HPDE6-E6E7 (cell line): Measurements from ENCODE around the gene LRMDA.
"Not testable (repeated sequence)": the region's sequence is repeated elsewhere in the genome, so short reads cannot be mapped to it uniquely, and the experiment has no call there.

Experiments
- DNase-seq: peaks from one replicate; pipeline ENCODE4 v3.0.0; 2011; ENCODE audit warnings: missing footprints; ENCODE audit errors: extremely low spot score

LRMDA gene

DNA sequence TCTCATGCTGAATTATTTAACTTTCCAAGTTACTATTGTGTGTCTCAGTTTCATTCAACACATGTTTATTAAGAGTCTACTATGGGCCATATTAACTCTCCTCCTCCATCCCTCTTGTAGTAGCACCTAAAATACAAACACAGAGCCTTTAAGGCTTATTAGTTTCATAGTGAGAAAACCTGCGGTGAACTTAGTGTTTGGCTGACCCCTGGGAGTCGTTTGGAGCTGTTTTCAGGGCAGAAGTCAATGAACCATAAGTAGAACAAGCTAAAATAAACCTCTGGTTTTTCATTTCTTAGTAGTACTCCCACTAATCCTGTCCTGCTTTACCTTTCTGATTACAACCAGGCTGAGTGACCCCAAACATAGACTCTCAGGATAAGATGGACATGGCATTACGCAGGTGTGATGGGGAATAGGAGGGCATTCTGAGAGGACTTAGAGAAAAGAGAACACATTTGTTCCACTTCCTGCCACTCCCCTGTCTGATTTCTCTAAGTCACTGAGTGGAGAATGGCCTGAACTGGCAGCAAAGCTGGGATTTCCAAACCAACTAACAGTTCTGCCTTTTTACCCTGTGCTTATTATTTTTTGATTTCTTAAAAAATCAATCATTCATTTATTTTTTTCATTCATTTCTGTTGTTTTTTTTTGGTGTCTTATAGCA is 74.5 kb downstream of the LRMDA start:
- no peak for DNase-seq

GRCh38 chr10:75506930-75507329 is 75.5 kb downstream of the LRMDA start:
- no peak for DNase-seq

DNA sequence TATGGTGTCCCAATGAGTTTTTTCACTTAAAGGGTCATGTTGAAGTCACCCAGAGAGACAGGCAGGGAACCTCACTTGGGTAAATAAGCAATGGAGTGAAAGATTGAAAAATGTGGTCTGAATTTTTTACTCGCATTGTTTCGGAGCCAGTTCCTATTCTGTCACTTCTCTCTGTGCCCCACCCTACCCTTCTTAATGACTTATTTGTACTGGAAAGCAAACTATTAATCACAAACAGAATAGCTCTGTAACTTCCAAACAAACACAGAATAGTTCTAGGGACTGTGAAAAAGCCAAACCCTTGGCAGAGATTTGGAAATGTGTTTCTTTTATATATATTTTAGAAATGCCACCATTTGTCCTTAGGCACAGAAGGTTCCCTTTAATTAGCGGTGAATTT is 76.0 kb downstream of the LRMDA start:
- DNase-seq: no peak

GRCh38 chr10:75508239-75508813 is 76.9 kb downstream of the LRMDA start:
- DNase-seq: no peak

DNA sequence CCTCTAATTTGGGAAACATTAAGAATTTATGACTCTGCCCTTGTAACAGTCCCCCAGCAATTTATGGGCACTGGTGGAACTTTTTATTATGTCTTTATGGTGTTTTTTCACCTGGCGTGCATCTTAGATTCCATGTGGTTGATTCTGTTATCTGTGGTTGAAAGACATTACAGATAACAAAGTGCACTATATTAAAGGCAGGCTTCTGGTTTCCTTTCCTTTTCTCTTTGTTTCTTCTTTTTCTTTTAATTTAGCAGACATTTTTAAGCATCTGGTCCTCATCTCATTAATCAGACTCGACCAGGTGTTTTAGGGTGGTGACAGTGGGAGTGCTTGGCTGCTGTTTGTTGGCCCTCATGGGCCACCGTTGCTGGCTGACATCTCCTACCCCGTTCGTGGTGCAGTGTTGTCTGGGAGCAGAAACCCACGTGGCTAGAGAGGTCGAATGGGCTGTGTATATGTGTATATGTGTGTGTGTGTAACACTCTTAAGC is 77.4 kb downstream of the LRMDA start:
- DNase-seq: no peak

GRCh38 chr10:75509706-75510105 is 78.3 kb downstream of the LRMDA start:
- DNase-seq: no peak

GRCh38 chr10:75511011-75511410 is 79.6 kb downstream of the LRMDA start:
- DNase-seq: no peak

DNA sequence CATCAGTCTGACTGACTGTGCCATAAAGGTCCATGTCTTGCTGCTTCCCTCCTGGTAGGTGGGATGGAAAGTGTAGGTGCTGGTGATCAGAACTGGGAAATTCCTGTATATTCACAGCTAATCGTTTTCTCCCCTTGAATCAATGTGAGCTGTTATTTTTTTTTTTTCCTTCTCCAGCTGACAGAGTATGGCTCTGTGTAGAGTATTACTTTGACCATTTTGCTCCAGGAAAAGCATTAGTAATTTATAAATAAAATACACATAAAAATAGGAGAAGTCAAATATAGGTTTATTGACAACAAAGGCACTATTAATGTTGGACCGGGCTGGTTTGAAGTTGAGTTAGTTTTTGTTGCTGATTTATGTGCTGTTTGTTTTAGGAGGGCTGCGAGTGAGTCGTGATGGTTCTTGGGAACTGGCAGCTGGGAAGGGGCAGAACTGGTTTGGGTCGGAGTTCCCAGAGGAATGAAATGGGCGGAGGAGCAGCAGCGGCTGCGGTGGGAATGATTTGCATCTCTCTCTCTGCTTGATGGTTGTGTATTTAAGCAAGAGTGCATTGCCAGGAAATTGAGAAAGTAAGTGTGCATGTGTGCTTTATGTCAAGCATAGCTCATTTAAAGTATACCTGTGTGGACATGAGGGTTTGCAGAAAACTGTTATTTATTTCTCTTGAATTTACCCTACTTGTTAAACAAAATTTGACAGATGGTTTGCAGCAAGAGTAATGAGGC is 80.9 kb downstream of the LRMDA start:
- no peak for DNase-seq

DNA sequence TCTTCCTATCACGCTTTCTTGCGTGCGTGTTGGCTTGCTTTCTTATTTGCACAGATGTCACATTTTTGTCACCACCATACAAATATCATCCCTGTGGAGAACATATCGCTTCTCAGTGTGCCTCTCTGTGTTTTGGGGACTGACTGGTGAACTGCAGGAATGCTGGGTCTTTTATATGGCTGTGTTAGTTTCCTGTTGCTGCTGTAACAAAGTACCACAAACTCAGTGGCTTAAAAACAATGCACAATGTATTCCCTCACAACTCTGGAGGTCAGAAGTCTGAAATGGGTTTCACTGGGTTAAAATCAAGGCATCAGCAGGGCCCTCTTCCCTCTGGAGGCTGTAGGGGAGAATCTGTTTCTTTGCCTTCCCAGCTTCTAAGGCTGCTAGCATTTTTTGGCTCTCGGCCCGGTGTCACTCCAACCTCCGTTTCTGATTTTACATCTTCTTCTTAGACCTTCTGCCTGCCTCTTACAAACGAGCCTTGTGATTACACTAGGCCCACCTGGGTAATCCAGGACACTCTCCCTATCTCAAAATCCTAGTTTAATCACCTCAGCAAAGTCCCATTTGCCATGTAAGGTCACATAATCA is 82.0 kb downstream of the LRMDA start:
- DNase-seq: no peak

GRCh38 chr10:75514830-75515229 is 83.4 kb downstream of the LRMDA start:
- no peak for DNase-seq

- not testable (repeated sequence) for DNase-seq
These were observed 84.7 kb downstream of the LRMDA start for GRCh38 chr10:75516154-75516553.

DNA sequence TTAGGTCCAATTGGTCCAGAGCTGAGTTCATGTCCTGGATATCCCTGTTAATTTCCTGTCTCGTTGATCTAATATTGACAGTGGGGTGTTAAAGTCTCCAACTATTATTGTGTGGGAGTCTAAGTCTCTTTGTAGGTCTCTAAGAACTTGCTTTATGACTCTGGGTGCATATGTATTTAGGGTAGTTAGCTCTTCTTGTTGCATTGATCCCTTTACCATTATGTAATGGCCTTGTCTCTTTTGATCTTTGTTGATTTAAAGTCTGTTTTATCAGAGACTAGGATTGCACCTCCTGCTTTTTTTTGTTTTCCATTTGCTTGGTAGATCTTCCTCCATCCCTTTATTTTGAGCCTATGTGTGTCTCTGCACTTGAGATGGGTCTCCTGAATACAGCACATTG is 87.8 kb downstream of the LRMDA start:
- not testable (repeated sequence) for DNase-seq

GRCh38 chr10:75521194-75521829 is 89.9 kb downstream of the LRMDA start:
- DNase-seq: not testable (repeated sequence)

- no peak for DNase-seq
These were observed 93.6 kb downstream of the LRMDA start for GRCh38 chr10:75525067-75525466.

DNA sequence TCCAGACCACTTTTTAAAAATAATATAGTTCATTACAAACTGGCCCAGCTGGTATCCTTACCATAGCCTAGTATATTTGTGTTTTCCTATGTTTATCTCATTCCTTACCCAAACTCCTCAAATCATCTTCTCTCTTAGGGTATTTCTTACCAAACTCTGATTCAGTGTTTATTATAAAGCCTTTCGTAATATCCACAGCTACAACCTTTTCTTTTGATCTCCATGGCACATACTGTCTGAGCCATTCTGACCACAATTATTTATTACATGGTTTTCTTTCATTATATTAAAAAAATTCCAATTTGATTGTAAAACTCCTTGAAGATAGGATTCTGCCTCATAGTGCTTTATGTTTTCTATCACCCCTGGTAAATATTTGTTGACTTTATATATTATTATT is 94.2 kb downstream of the LRMDA start:
- no peak for DNase-seq

GRCh38 chr10:75527542-75527941 is 96.1 kb downstream of the LRMDA start:
- DNase-seq: no peak

- no peak for DNase-seq
These were observed 97.0 kb downstream of the LRMDA start for GRCh38 chr10:75528392-75528791.

- no peak for DNase-seq
These were observed 98.9 kb downstream of the LRMDA start for GRCh38 chr10:75530299-75530698.

- DNase-seq: no peak
These were observed 100.2 kb downstream of the LRMDA start for GRCh38 chr10:75531571-75532031.

DNA sequence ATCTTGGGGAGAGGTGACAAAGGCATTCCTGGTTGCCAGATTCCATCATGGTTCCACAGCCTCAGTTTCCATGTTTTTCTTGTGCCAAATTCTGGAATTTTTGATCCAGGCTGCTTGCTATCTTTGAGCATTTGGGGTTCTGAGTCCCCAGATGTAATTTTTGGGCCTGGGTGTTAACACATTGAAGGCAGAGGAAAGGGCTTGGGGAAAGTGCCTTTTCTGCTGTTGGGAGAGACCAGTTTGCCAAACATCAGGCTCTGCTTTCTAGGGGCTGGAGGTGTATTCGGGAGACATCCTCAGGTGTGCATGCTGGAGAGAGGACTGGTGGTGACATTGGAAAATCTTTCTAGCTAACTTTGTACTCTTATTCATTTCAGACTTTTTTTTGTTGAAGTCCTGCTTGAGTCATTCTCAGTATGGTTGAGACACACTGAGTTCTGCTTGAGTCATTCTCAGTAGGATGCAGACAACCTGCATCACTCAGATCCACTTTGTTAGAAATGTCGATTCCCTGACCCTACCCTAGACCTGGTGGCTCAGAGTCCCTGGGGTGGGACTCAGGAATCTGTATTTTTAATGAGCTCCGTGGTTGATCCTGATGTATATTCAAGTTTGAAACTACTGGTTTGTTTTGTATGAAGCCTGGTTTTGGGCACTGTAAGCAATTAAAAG is 101.0 kb downstream of the LRMDA start:
- DNase-seq: peak; percentile 8

DNA sequence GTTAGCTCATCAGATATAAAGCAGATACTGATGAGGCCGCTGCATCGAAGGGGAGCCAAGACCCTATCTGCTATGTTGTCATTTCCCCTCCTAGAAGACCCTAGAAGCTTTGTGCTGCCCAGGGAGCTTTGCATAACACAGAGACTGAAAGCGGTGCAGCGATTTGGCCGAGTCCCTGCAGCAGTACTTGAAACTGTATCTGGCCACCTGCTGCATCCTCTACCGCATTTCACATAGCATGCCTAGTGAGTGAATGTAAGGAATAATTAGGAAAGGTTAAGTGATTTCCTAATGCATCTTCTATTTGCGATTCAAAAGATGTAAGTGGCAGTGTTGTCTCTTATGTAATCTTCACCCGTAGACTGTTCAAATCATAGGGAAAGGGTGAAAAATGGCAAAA is 106.7 kb downstream of the LRMDA start:
- DNase-seq: no peak
